NCI-H82 treated with DMSO at 0.1 percent for 48 hours (cell line): ENCODE data around the gene SP140.

Experiments
- DNase-seq: peaks from one replicate; lab custom pipeline; 2025; ENCODE audit not compliant: unreplicated experiment; lab: John Stamatoyannopoulos, UW

The SP140 gene

GRCh38 chr2:230224458-230224857 is 1.1 kb upstream of the SP140 start:
- DNase-seq: no peak

DNA sequence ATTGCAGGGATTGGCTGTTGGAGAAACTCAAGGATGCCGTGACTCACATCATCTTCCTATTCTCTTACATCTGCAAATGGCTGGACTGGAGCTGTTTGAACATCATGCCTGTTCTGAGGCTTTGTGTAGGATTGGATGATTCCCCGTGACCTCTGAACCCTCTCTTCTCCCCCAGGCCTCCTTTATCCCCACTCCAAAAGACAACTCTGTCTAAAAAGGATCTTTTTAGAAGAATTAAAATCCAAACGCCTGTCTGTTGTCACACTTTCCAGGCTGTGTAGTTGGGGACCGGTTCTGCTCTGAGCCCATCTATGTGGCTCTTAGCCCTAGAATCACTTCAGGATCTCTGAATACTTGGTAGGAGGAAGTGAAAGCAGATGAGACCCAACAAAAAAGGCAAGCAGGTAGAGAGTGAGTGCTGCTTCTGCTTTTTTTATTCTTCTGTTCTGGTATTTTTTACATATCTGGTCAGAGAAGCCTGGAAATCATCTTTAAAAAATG is 565 bp downstream of the SP140 start:
- no peak for DNase-seq

GRCh38 chr2:230227216-230227615 is 1.7 kb downstream of the SP140 start:
- no peak for DNase-seq

DNA sequence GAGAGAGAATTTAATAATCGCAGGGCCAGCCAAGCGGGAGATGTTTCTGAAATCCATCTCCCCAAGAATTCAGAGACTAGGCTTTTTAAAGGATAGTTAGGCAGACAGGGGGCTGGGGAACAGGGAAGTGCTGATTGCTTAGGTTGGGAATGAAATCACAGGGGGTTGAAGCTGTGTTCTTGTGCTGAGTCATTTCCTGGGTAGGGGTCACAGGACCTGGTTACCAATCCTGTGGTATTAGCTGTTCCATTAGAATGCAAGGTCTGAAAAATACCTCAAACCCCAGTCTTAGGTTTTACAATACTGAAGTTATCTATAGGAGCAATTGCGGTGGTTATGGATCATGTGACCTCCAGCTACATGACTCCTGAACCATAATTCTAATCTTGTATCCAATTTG is 4.6 kb downstream of the SP140 start:
- DNase-seq: no peak

DNA sequence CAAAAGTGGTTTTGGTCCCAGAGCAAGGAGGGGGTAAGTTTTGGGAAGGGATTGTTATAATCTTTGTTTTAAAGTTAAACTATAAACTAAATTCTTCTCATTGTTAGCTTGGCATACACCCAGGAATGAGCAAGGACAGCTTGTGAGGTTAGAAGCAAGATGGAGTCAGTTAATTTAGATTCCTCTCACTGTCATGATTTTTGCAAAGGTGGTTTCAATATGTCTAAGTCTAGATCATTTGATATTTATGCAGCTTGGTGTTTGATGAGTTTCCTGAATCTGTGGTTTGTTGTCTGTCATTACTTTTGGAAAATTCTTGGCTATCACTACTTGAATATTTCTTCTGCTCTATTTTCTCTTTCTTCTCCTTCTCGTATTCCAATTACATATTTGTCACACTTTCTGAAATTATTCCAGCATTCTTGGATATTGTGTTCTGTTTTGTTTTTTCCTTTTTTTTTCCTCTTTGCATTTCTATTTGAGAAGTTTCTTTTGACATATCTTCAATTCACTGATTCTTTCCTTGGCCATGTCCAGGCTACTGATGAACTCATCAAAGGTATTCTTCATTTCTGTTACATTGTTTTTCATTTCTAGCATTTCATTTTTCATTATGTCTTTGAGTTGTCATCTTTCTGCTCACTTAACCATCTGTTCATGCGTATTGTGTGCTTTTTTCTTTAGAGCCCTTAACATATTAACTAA is 5.1 kb downstream of the SP140 start:
- no peak for DNase-seq

DNA sequence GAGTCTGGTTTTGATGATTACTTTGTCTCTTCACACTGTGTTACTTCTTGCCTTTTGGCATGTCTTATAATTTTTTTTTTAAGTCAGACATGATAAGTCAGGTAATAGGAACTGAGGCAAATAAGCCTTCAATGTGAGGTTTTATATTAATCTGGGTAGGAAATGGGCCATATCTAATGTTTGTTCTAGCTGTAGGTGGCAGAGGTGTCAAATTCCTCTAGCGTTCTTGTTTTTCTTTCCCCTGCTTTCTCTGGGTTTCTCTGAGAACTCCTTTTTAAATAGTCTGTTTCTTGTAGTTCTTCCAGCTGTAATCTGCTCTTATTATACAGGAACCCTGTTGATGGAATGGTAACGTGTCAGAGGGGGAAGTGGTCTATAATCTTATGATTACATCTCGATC is 5.7 kb downstream of the SP140 start:
- no peak for DNase-seq

DNA sequence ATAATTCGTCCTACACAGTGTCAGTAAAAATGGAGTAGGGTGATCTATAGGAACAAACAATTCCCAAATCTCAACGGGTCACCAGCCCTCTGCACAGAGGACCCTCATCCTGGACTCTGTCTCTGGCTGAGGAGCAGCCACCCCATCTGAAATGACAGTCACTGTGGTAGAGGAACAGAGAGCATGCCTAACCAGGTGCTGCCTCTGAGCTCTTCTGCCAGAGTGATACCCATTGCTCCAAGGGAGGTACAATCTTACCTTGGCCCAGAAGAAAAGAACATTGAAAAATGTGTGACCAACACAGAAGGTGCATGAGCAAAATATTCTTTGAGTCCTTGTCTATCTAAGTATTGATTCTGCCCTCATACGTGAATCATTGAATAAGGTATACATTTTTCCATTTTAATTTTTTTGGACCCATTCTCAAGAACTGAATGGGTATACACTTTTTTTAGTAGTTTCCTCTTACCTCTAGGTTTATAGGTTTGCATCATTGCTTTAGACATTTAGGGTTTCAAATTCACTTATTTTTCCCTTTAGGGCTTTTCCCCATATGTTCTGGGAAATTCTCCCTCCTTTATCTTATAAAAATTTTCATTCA is 8.7 kb downstream of the SP140 start:
- no peak for DNase-seq

DNA sequence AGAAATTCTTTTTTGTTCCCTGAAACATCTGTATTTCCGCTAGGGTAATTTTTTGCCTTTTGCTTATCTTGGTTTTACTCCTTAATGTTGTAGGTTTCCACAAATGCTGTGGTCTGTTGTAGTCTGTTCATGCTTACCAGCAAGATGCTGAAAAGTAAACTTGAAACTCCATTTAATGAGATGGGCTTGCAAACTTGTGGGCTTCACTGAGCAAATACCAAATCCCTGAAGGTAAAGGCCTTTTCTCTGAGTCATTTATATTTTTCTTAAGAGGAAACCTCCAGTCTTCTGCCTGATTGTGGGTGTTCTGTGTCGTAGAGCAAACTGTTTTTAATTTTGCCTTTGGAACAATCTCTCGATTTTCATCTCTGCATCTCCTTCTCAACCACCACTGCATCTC is 9.3 kb downstream of the SP140 start:
- DNase-seq: no peak

- no peak for DNase-seq
Measured at GRCh38 chr2:230244211-230244610, 18.7 kb downstream of the SP140 start.

- DNase-seq: no peak
Measured at GRCh38 chr2:230246206-230246605, 20.7 kb downstream of the SP140 start.

GRCh38 chr2:230250231-230250630 is 24.7 kb downstream of the SP140 start:
- DNase-seq: no peak

- no peak for DNase-seq
Measured at GRCh38 chr2:230254152-230254881, 28.8 kb downstream of the SP140 start.

GRCh38 chr2:230256733-230257332 is 31.3 kb downstream of the SP140 start:
- DNase-seq: no peak

GRCh38 chr2:230258483-230258882 is 32.9 kb downstream of the SP140 start:
- no peak for DNase-seq

GRCh38 chr2:230262246-230262645 is 36.7 kb downstream of the SP140 start:
- no peak for DNase-seq

DNA sequence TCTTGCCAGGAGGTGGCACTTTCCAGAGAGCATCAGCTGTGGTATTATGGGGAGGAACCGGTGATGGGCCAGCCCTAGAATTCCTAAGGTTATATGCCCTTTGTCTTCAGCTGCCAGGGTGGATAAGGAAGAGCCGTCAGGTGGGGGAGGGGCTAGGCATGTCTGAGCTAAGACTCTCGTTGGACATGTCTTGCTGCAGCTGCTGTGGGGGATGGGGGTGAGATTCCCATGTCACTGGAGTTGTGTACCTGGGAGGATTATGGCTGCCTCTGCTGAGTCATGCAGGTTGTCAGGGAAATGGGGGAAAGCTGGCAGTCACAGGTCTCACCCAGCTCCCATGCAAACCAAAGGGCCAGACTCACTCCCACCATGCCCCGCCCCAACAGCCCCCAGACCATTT is 39.4 kb downstream of the SP140 start:
- DNase-seq: peak; percentile 2

DNA sequence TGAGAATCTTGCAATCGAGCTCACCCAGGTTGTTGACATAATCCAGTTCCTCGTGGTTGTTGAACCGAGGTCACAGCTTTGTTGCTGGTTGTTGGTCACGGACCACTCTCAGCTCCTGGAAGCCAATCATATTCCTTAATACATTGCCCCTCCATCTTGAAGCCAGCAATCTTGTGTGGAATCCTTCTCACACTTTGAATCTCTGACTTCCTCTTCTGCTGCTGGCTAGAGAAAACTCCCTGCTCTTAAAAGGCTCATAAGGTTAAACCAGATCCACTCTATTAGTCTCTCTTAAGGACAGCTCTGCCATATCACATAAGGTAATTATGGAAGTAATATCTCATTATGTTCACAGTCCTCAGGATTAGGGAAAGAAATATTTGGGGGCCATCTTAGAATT is 41.1 kb downstream of the SP140 start:
- DNase-seq: no peak

- DNase-seq: no peak
Measured at GRCh38 chr2:230267059-230267458, 41.5 kb downstream of the SP140 start.

DNA sequence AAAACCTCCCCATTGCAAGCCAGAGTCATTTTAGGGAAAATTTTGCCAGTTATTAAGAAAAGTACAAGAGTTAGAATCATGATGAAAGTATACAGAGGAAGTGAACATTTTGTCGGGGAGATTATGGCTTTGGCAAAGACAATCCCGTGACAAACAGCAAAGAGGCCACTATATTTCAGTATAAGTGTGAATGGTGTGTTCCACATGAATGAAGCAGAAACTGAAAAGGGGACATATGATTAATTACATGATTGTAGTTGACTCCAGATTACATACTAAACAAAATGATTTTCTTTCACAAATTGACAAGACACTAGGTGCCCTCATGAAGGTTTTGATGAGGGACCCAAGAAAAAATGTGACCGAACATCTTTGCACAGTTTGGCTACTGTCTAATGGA is 42.0 kb downstream of the SP140 start:
- no peak for DNase-seq

DNA sequence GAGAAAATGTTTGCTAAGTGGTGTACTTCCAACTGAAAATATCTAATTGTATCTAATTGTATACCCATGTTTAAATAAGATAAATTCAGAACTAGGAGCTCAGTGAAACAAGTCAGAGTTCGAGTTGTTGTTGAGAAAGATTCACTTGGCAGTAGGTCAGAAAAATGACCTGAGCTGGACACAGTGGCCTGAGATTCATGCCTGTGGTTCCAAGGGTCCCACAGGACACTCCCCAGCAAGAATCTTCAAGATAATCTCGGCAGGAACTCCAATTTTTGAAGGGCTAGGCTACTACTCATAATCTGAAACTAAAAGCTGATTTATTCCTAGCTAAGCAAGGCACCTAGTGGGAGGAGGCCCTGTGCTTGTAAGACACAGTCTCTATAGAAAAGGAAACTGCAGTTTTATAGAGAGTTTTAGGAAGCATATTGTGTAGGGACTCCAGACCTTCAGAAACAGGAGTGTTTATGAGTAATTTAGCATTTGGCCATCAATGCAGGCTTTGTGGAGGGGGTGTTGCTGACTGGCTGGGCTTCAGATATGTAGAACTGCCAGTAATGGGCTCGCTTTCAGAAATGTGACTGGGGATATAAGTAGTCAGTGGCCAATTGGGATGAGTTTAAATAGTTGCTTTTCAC is 43.2 kb downstream of the SP140 start:
- DNase-seq: no peak

- no peak for DNase-seq
Measured at GRCh38 chr2:230269715-230270114, 44.2 kb downstream of the SP140 start.
